ENCODE measurements around the gene HSPA12B. TPM values are rescaled to one million over a fixed set of nuclear protein-coding genes. Genes with fewer than 3 reads are reported as not detected.

The HSPA12B gene
- total RNA-seq, 2 donors from 2014 or later, result 1.1 to 1.4 TPM

- Mint-ChIP-seq H3K4me1 (no peaks in the 10 kb centered on the region), H3K27ac (no peak overlapping the region), H3K9me3 (no peaks in the 10 kb centered on the region), H3K27me3 (ENCODE audit: insufficient read depth) (peaks cover 21% of the 10 kb centered on the region), H3K36me3 (ENCODE audit: low read depth) (no peaks in the 10 kb centered on the region), H3K4me3 (no peak overlapping the region)
- no peaks in the 10 kb centered on the region for H3K4me1 ChIP-seq (ENCODE audit: control insufficient read depth, insufficient read depth, low read length)
- H3K27me3 ChIP-seq (ENCODE audit: control insufficient read depth, insufficient read depth, low read length, poor library complexity, severe bottlenecking), result peaks cover 17% of the 10 kb centered on the region
- no peaks in the 10 kb centered on the region for H3K36me3 ChIP-seq (ENCODE audit: control insufficient read depth, insufficient read depth, low read length)
- H3K27ac ChIP-seq (ENCODE audit: low read depth, low read length), result no peak overlapping the region
- H3K9ac ChIP-seq (ENCODE audit: extremely low read depth, low read length, poor library complexity, severe bottlenecking), result no peak overlapping the region
- WGBS, 2 experiments (ENCODE audit: insufficient coverage in 1 of 2, insufficient read length in 1 of 2), result 84 to 89% methylated on average over 2 to 4 of the region's 4 CpGs
- no peak for DNase-seq
- TF ChIP-seq CTCF (conservative IDR thresholded peaks at IDR 0.05), result no peak
- no peaks in the 10 kb centered on the region for H3K9me3 ChIP-seq (ENCODE audit: control insufficient read depth, low read length)
- H3K4me3 ChIP-seq (ENCODE audit: low read length), result no peak overlapping the region
Measured at GRCh38 chr20:3719046-3719445, 13.4 kb upstream of the HSPA12B start.

GRCh38 chr20:3720068-3720467 is 12.4 kb upstream of the HSPA12B start:
- 86% methylated on average over 2 of the region's 2 CpGs; no CpG with 5 or more reads in 1 of the 2 experiments for WGBS, 2 experiments (ENCODE audit: insufficient coverage in 1 of 2, insufficient read length in 1 of 2)
- Mint-ChIP-seq H3K9me3 (no peaks in the 10 kb centered on the region), H3K4me1 (no peaks in the 10 kb centered on the region), H3K27me3 (ENCODE audit: insufficient read depth) (peaks cover 26% of the 10 kb centered on the region), H3K4me3 (no peak overlapping the region), H3K36me3 (ENCODE audit: low read depth) (no peaks in the 10 kb centered on the region), H3K27ac (no peak overlapping the region)
- Histone ChIP-seq H3K9ac (ENCODE audit: extremely low read depth, low read length, poor library complexity, severe bottlenecking) (no peak overlapping the region), H3K4me1 (ENCODE audit: control insufficient read depth, insufficient read depth, low read length) (no peaks in the 10 kb centered on the region), H3K27ac (ENCODE audit: low read depth, low read length) (no peak overlapping the region), H3K36me3 (ENCODE audit: control insufficient read depth, insufficient read depth, low read length) (no peaks in the 10 kb centered on the region), H3K4me3 (ENCODE audit: low read length) (no peak overlapping the region), H3K27me3 (ENCODE audit: control insufficient read depth, insufficient read depth, low read length, poor library complexity, severe bottlenecking) (peaks cover 23% of the 10 kb centered on the region), H3K9me3 (ENCODE audit: control insufficient read depth, low read length) (no peaks in the 10 kb centered on the region)
- no peak for DNase-seq
- TF ChIP-seq CTCF (conservative IDR thresholded peaks at IDR 0.05), result no peak

GRCh38 chr20:3720626-3721025 is 11.9 kb upstream of the HSPA12B start:
- Mint-ChIP-seq H3K27me3 (ENCODE audit: insufficient read depth) (peaks cover 27% of the 10 kb centered on the region), H3K4me1 (no peaks in the 10 kb centered on the region), H3K27ac (no peak overlapping the region), H3K9me3 (no peaks in the 10 kb centered on the region), H3K4me3 (no peak overlapping the region), H3K36me3 (ENCODE audit: low read depth) (no peaks in the 10 kb centered on the region)
- 82 to 83% methylated on average over 5 to 6 of the region's 6 CpGs for WGBS, 2 experiments (ENCODE audit: insufficient coverage in 1 of 2, insufficient read length in 1 of 2)
- H3K27ac ChIP-seq (ENCODE audit: low read depth, low read length), result no peak overlapping the region
- no peaks in the 10 kb centered on the region for H3K36me3 ChIP-seq (ENCODE audit: control insufficient read depth, insufficient read depth, low read length)
- no peak for TF ChIP-seq CTCF (conservative IDR thresholded peaks at IDR 0.05)
- no peak for DNase-seq
- no peak overlapping the region for H3K9ac ChIP-seq (ENCODE audit: extremely low read depth, low read length, poor library complexity, severe bottlenecking)
- H3K9me3 ChIP-seq (ENCODE audit: control insufficient read depth, low read length), result no peaks in the 10 kb centered on the region
- no peak overlapping the region for H3K4me3 ChIP-seq (ENCODE audit: low read length)
- H3K27me3 ChIP-seq (ENCODE audit: control insufficient read depth, insufficient read depth, low read length, poor library complexity, severe bottlenecking), result peaks cover 23% of the 10 kb centered on the region
- H3K4me1 ChIP-seq (ENCODE audit: control insufficient read depth, insufficient read depth, low read length), result no peaks in the 10 kb centered on the region

Data from endodermal cell (in vitro differentiated cells).